Measurements from ENCODE around the gene PTPRN2.

Gene PTPRN2

GRCh38 chr7:158117341-158118222 is 470.0 kb downstream of the PTPRN2 start:
- DNase-seq (ENCODE audit: low read depth in 2 of 2): no peak

- DNase-seq (ENCODE audit: low read depth in 2 of 2): no peak
Measured at GRCh38 chr7:158116235-158116634, 471.4 kb downstream of the PTPRN2 start.

GRCh38 chr7:158114056-158114850 is 473.4 kb downstream of the PTPRN2 start:
- DNase-seq (ENCODE audit: low read depth in 2 of 2): no peak

- DNase-seq (ENCODE audit: low read depth in 2 of 2): no peak
Measured at GRCh38 chr7:158113321-158114025, 474.1 kb downstream of the PTPRN2 start.

- no peak for DNase-seq (ENCODE audit: low read depth in 2 of 2)
Measured at GRCh38 chr7:158112571-158113320, 474.9 kb downstream of the PTPRN2 start.

GRCh38 chr7:158111906-158112570 is 475.6 kb downstream of the PTPRN2 start:
- no peak for DNase-seq (ENCODE audit: low read depth in 2 of 2)

- no peak for DNase-seq (ENCODE audit: low read depth in 2 of 2)
Measured at GRCh38 chr7:158111049-158111751, 476.4 kb downstream of the PTPRN2 start.

GRCh38 chr7:158110661-158111048 is 477.0 kb downstream of the PTPRN2 start:
- no peak for DNase-seq (ENCODE audit: low read depth in 2 of 2)

- DNase-seq (ENCODE audit: low read depth in 2 of 2): no peak
Measured at GRCh38 chr7:158110034-158110590, 477.5 kb downstream of the PTPRN2 start.

- no peak for DNase-seq (ENCODE audit: low read depth in 2 of 2)
Measured at GRCh38 chr7:158109364-158110033, 478.1 kb downstream of the PTPRN2 start.

GRCh38 chr7:158108646-158109293 is 478.9 kb downstream of the PTPRN2 start:
- DNase-seq (ENCODE audit: low read depth in 2 of 2): no peak

- no peak for DNase-seq (ENCODE audit: low read depth in 2 of 2)
Measured at GRCh38 chr7:158107806-158108205, 479.8 kb downstream of the PTPRN2 start.

GRCh38 chr7:158106272-158106671 is 481.4 kb downstream of the PTPRN2 start:
- no peak for DNase-seq (ENCODE audit: low read depth in 2 of 2)

GRCh38 chr7:158103378-158103777 is 484.2 kb downstream of the PTPRN2 start:
- no peak for DNase-seq (ENCODE audit: low read depth in 2 of 2)

GRCh38 chr7:158102897-158103296 is 484.7 kb downstream of the PTPRN2 start:
- no peak for DNase-seq (ENCODE audit: low read depth in 2 of 2)

GRCh38 chr7:158101821-158102450 is 485.7 kb downstream of the PTPRN2 start:
- no peak for DNase-seq (ENCODE audit: low read depth in 2 of 2)

GRCh38 chr7:158098125-158099030 is 489.2 kb downstream of the PTPRN2 start:
- DNase-seq (ENCODE audit: low read depth in 2 of 2): no peak

All from stimulated activated CD8-positive, alpha-beta memory T cell treated with anti-CD3 and anti-CD28 coated beads, Interleukin-7, amount 100 ng/mL, for 1 hour (primary cell).